COLO829 (cell line): ENCODE data around the gene UGT1A8.
A peak's percentile ranks its signal among the peaks of the same experiment; 100 is the strongest.
"Not testable (repeated sequence)": the region's sequence is repeated elsewhere in the genome, so short reads cannot be mapped to it uniquely, and the experiment has no call there.

Experiments
- DNase-seq: peaks from one replicate; pipeline ENCODE4 v3.0.0; 2012; ENCODE audit warnings: low spot score

The UGT1A8 gene

DNA sequence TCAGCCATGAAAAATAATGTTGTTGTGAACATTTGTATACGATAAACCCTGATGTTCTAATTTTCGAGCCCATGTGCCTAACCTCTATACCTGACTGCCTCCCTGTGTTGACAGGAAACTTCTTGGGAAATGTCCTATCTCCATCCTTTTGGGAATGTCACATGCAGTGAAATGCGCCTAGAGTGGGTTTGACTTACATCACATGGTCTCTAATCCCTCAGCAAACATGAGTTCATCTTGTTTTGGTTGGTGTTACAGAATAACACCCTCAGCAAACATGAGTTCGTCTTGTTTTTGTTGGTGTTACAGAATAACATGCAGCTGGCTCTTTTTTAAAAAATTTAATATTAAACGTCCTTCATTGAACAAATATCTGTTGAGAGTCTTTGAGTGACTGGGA lies 70.9 kb downstream of the UGT1A8 start:
- no peak for DNase-seq

DNA sequence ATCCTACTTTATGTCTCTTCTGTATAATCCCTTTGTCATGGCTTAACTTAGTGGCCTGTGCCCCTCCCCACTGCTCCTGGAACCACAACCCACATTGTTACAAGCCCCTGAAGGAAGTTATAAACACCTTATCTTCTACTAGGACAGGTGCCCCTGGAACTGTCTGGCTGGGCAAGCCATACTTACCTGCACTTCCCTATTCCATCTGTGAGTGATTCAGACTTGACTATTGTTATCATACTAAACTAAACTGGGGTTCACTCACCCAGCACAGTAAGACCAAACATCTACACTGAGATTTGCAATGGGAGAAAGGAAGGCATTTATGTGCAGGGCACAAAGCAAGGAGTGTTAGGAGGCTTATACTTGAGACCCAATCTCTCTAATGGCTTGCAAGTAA lies 71.6 kb downstream of the UGT1A8 start:
- DNase-seq: no peak

DNA sequence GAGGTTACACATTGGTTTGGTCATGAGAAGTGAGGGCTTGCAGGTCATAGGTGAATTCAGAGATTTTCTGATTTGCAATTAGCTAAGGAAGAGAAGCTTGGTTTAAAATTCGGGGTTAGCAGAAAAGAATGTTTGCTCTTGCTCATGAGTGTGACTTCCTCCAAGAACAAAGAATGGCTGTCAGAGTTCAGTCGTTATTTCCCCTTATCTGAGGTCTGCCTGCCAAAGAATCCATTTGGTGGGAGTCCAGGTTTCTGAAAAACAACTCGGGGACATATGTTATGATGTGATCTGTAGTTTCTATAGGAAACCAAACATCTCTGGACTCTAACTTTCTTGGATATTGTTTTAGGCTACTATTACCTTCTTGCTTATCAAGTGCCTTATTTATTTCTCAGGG lies 72.1 kb downstream of the UGT1A8 start:
- DNase-seq: no peak

DNA sequence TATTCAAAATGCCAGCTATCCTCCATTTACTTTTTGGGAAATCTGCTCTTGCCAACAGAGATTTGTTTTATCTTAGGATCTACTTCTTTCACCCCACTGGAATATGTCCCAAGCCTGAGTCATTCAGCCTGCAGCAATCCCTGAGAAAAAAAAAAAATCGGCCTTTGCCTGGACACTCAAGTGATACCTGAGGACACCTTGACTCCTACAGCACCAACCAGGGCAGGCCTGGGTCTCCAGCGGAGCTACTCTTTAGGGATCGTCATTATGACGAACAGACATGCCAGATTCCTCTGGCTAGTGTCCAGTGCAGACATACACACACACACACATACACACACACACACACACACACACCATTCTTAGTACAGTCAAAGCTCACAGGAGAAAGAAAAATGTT lies 73.0 kb downstream of the UGT1A8 start:
- DNase-seq: no peak

DNA sequence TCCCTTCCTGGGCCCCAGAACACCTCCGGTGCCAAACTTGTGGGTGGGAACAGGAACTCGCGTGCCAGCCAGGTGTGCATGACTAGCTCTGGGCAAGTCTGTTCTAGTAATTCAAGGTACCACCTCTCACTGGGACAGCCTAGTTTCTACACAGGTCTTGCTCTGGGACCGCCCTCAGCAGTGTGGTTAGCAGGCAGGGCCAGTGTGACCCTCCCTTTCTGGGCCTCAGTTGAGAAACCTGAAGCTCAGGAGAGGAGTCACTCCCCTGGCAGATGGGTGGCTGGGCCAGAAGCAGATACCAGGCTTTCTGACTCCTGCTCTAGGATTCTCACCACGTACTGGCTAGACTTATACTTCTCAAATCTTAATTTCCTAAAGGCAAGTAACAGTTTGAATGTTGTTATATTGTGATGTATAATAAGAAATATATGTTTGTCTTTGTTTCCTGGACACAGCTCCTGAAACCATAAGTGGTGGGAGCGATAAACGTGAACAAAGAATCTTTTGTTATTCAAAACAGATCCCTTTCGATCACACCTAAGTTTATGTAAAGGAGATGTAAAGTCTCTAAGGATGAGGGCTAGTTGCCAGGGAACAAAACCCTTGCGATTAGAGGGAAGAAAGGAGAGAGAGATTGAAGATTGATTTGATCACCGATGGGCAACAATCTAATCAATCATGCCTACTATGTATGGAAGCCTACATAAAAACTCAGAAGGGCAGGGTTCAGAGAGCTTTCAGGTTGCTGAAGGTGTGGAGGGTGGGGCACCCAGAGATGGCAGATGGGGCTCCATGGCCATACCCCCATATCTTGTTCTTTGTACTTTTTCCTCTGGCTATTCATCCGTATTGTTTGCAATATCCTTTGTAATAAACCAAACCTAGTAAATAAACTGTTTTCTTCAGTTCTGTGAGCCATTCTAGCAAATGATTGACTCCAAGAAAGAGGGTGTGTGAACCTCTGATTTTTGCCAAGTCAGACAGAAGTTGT lies 74.3 kb downstream of the UGT1A8 start:
- DNase-seq: no peak

DNA sequence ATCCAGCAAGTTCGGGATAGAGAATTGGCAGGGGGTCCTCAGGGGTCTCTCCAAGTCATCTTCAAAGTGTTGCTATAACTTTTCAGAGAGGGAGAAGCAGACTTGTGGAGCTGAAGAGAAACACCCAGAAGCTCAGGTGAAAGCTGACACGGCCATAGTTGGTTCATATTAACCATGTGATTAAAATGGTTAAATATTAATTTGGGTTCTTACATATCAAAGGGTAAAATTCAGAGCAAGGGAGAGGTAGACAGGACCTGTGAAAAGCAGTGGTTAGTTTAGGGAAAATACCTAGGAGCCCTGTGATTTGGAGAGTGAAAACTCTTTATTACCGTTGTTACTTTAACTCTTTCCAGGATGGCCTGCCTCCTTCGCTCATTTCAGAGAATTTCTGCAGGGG lies 75.2 kb downstream of the UGT1A8 start, which contains the start of gene UGT1A6:
UGT1A6 (plus strand) TSS at position 243 of the 400 bp plus-strand sequence; CDS start at position 358, 115 bp downstream.
- no peak for DNase-seq

DNA sequence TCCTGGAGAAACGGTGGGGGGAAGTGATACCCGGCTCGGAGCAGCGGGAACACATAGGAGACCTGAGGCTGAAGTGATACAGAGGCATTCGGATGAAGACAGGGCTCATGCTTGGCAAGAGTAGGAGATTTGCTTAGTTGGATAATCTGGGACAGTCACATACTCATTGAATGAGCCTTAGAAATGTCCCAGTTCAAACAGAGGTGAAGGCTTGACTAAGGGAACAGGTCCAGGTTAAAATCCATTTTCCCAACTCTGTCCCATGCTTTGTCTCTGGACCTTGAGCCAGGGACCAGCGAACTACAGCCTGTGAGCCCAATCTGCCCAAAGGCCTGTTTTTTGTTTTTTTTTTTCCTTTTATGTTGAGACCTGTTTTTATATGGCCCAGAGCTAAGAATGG lies 76.5 kb downstream of the UGT1A8 start:
- no peak for DNase-seq

DNA sequence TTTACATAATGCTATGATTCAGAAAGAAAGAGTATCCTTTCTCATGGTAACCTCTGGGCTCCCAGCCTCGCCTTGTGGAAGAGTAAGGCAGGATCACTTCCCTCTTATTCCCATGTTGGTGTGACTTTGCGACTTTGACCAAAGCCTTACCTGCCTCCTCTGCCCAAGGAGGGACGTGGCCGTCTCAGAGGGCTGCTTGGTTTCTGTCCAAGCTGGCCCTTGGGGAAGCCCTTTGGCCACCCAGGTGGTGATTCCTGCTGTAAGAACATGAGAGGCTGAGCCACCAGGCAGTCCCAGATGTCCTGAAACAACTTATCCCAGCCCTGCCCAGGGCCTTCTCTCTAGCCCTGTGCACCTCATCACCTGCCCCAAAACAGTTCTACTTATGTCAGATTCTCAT lies 81.3 kb downstream of the UGT1A8 start:
- no peak for DNase-seq

DNA sequence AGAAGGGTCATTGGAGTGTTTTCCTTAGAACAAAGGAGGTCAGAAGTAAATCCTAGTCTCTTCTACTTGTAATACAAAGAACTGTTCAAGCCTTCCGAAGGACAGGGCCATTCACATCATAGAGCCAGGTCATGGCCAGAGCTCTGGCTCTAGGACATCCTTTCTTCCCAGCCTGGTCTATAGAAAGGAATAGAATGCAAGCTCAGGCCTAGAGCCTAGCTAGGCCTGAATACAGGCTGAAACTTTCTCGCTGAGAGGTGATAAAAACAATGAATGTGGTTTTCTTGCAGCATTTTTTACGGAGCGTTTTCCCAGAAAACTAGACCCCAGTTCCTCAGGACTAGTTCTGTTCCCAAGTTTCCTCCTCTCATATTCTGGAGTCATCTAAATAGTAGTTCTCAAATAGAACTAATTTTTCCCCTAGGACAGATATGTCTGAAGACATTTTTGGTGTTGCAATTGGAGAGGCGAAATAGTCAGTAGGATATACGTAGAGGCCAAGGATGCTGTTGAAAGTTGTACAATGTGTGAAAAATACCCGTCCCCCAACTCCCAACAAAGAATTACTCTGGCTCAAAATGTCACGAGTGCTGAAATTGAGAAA lies 82.1 kb downstream of the UGT1A8 start:
- no peak for DNase-seq

DNA sequence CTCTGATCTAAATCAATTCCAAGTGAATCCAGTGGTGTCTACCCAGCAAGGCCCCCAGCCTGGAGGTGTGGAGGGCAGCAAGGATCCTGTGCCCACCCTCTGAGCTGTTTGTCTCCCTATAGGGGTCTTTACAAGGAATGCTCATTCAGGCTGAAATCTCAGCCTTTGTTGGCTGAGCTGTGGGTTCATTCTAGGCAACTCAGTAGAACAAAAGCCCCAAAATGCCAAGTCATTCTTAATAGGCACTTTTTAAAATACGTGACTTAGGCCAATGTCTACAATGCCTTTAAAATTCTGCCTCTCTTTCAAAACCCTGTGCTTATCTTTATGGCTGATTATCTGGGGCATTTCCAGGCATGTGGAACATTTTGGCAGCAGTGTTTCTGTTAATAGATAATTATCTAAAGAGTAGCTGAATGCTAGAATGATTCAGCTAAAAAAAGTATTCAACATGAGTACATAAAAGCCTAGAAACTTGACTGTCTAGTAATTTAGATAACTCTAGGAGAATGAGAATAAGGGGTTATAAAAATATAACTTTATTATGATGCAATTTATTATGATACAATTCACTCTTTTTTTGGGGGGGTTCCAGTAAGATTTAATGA lies 82.7 kb downstream of the UGT1A8 start:
- DNase-seq: no peak

DNA sequence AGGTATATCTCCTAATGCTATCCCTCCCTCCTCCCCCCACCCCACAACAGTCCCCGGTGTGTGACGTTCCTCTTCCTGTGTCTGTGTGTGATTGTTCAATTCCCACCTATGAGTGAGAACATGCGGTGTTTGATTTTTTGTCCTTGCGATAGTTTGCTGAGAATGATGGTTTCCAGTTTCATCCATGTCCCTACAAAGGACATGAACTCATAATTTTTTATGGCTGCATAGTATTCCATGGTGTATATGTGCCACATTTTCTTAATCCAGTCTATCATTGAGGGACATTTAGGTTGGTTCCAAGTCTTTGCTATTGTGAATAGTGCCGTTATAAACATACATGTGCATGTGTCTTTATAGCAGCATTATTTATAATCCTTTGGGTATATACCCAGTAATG lies 83.4 kb downstream of the UGT1A8 start:
- DNase-seq: not testable (repeated sequence)

DNA sequence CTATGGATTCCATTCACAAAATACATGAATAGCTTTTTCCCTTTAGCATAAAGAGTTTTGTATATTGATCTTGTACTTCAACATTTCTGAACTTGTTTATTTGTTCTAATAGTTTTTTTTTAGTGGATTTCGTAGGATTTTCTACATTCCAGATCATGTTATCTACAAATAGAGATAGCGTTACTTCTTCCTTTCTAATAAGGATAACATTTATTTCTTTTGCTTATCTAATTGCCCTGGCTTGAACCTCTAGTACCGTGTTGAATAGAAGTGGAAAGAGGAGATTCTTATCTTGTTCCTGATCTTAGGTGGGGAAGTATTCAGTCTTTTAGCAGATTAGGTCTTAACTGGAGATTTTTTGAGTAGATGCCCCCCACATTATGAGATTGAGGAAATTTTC lies 84.8 kb downstream of the UGT1A8 start:
- no peak for DNase-seq

DNA sequence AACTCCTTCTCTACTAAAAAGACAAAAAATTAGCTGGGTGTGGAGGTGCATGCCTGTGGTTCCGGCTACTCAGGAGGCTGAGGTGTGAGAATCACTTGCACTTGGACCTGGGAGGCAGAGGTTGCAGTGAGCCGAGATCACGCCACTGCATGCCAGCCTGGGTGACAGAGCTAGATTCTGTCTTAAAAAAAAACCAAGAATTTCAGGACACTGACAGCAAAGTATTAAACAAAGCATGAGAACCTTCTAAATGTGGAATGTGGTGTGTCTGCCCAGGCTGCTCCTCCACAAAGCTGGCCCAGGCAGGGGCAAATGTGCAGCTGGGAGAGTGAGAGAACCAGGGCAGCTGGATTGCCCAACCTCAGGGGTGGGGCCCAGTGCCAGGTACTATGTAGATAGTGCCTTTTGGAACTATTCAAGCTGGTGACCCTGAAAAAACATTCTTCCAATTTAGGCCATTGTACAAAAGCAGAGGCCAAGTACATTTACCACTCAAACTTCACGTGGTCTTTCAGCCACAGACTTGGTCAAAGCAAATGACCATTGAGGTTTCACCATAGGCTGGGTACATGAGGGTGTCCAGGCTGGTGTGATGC lies 88.6 kb downstream of the UGT1A8 start:
- DNase-seq: no peak

DNA sequence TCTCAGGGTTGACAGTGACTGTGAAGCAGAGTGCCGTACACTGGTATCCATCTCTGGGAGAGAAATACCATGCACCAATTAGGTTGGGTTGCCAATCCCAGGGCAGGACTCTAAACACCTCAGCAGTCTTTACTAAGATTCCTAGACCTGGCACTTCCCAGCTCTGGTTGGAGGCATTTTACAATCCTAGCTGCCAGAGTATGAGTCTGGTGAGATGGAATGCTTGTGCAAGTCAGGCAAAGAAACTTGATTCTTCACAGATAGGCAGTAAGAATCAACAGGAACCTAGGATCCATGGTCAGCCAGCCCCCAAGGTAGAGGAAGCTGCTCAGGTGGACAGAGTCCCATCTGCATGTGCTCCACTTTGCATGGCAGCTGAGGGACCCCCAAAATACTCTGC lies 89.3 kb downstream of the UGT1A8 start:
- DNase-seq: no peak

DNA sequence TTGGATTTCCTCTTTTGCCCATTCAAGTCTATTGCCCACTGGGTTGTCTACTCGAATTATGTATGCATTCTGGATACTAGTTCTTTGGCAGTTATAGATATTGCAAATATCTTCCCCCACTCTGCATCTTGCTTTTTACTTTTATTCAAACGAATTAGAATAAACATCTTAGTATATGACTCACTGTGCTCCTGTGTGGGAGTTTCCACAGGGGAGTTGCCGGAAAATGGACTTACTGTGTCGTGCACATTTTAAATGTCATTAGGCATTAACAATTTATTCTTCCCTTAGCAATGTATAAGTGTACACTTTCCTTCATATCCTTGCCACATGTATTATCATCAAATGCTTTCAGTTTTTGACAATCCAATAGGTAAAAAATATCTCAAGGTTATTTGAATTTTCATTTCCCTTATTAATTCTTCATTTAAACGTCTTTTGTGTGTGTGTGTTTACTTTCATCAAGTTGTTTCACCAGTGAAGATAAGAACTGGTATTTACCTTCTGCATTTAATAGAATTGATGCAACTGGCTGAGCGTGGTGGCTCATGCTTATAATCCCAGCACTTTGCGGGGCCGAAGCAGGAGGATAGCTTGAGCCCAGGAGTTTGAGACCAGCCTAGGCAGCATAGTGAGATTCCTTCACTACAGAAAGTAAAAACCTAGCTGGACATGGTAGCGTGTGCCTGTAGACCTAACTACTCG lies 90.7 kb downstream of the UGT1A8 start:
- DNase-seq: peak; percentile 70

DNA sequence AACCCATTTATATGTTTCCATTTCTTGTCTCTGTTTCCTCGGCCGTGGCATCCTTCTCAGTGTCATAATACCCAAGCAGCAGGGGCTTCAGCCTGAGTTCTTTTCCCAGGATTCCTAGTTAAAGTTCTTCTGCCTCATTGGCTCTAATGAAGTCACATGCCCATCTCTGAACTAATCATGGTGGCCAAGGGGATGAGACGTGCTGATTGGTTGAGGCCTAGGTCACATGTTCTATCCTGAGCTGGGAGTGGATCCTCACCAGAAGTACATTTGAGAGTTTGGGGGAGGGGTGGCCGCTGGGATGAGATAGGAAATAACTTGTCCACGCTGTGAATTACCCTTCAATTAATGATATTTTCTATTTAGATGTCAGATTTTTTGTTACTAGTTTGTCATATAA lies 91.5 kb downstream of the UGT1A8 start:
- no peak for DNase-seq

DNA sequence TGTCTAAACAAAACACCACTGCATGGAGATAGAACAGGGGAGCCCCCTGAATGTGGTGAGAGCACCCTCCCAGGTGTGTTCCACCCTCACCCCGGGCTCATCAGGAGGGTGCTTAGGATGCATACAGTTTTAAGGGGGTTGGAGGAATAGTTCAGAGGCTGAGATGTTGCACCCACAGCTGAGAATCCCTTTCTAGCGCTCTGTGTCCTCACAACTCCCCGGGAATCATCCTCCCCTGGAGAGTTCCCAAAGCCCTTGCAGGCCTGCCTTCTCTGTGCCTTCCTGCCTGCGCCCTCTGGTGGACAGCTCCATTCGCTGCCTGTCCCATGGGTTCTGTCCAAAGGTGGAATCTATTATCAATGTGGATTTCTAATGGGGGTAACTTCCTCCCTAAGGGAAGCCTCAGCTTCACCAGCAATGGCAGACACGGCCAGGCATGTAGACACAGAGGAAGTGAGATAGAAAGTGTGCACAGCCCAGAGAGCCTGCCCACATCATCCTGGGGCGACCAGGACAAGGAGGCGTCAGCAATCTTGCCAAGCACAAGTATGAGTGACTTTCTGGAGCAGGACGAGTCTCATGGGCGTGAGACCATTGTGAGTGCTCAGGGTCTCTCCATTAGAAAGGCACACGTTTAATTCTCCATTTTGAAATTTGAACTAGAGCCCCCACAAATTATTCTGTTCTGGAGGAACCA lies 94.0 kb downstream of the UGT1A8 start:
- DNase-seq: peak; percentile 65

DNA sequence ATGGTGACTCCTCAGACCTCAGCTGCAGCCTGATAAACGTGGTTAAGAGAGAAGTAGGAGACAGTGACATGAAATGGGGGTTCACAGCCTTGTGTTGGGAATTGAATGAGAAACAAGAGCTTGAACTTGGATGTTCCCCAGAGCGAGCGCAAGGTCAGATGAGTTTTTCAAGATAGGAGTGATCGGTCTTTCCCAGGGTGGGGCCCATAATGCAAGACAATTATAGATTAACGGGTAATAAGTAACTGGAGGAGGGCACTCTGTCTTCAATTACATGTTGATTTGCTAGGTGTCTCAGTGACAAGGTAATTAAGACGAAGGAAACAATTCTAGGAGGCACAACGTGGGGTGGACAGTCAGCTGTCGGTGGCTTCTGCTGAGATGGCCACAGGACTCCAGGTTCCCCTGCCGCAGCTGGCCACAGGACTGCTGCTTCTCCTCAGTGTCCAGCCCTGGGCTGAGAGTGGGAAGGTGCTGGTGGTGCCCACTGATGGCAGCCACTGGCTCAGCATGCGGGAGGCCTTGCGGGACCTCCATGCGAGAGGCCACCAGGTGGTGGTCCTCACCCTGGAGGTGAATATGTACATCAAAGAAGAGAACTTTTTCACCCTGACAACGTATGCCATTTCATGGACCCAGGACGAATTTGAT lies 95.3 kb downstream of the UGT1A8 start, which contains the start of gene UGT1A5:
UGT1A5 (plus strand) TSS at position 297 of the 651 bp plus-strand sequence; CDS start at position 382, 85 bp downstream.
- no peak for DNase-seq

DNA sequence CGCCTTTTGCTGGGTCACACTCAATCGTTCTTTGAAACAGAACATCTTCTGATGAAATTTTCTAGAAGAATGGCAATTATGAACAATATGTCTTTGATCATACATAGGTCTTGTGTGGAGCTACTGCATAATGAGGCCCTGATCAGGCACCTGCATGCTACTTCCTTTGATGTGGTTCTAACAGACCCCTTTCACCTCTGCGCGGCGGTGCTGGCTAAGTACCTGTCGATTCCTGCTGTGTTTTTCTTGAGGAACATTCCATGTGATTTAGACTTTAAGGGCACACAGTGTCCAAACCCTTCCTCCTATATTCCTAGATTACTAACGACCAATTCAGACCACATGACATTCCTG lies 95.8 kb downstream of the UGT1A8 start:
- DNase-seq: no peak

DNA sequence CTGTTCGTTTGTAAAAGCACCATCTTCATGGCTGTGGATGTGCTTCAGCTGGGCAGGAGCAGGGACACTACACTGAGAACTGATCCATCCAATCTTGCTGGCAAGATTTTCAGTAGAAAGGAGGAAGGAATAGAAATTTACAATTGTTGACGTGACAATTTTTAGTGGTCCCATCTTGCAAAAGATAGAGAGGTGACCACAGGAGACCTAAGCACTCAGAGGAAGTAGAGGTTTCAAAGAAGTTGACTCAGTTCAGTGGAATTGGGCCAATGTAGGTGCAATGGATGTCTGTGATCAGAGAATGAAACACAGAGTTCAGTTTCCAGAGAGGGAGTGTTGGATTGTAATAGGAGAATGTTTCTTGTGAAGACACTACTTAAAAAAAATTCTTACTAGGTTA lies 96.7 kb downstream of the UGT1A8 start:
- no peak for DNase-seq

DNA sequence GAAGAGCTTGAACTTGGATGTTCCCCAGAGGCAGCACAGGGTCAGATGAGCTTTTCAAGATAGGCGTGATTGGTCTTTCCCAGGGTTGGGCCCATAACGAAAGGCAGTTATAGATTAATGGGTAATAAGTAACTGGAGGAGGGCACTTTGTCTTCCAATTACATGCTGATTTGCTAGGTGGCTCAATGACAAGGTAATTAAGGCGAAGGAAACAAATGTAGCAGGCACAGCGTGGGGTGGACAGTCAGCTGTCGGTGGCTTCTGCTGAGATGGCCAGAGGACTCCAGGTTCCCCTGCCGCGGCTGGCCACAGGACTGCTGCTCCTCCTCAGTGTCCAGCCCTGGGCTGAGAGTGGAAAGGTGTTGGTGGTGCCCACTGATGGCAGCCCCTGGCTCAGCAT lies 101.1 kb downstream of the UGT1A8 start, which contains the start of gene UGT1A4:
UGT1A4 (plus strand) TSS at position 185 of the 400 bp plus-strand sequence; CDS start at position 270, 85 bp downstream.
- no peak for DNase-seq
